SIG-M5 treated with dmso at 0.1 percent for 504 hours (cell line): ENCODE results near the gene COA7.
"Not testable (repeated sequence)": the region's sequence is repeated elsewhere in the genome, so short reads cannot be mapped to it uniquely, and the experiment has no call there.

ENCODE experiments used
- DNase-seq: peaks from one replicate; lab custom pipeline; 2025; ENCODE audit not compliant: unreplicated experiment; lab: John Stamatoyannopoulos, UW

COA7 gene

GRCh38 chr1:52697795-52698674 is at the start of gene COA7:
COA7 (minus strand) TSS chr1:52698347; CDS start chr1:52698326, 21 bp downstream.
- DNase-seq: peak; percentile 63

- DNase-seq: no peak
These were observed 49.3 kb upstream of the COA7 start for GRCh38 chr1:52747450-52747849.

GRCh38 chr1:52746189-52746588 is 48.0 kb upstream of the COA7 start:
- no peak for DNase-seq

GRCh38 chr1:52741259-52741658 is 43.1 kb upstream of the COA7 start:
- no peak for DNase-seq

- no peak for DNase-seq
These were observed 41.7 kb upstream of the COA7 start for GRCh38 chr1:52739699-52740467.

GRCh38 chr1:52738893-52739292 is 40.7 kb upstream of the COA7 start:
- DNase-seq: no peak

- no peak for DNase-seq
These were observed 40.0 kb upstream of the COA7 start for GRCh38 chr1:52738148-52738547.

- not testable (repeated sequence) for DNase-seq
These were observed 37.2 kb upstream of the COA7 start for GRCh38 chr1:52735371-52735770.

GRCh38 chr1:52733368-52733767 is 35.2 kb upstream of the COA7 start:
- no peak for DNase-seq

GRCh38 chr1:52727956-52728656 is 30.0 kb upstream of the COA7 start:
- DNase-seq: no peak

GRCh38 chr1:52727114-52727586 is 29.0 kb upstream of the COA7 start:
- DNase-seq: peak; percentile 24

- DNase-seq: peak; percentile 75
These were observed 28.3 kb upstream of the COA7 start, which contains the start of gene ZYG11B for GRCh38 chr1:52726265-52727113. ZYG11B (plus strand) TSS chr1:52726453; CDS start chr1:52726654, 201 bp downstream.

GRCh38 chr1:52725903-52726264 is 27.7 kb upstream of the COA7 start:
- no peak for DNase-seq

GRCh38 chr1:52723260-52723659 is 25.1 kb upstream of the COA7 start:
- DNase-seq: no peak

GRCh38 chr1:52715296-52715695 is 17.1 kb upstream of the COA7 start:
- DNase-seq: not testable (repeated sequence)

- DNase-seq: no peak
These were observed 15.4 kb upstream of the COA7 start for GRCh38 chr1:52713590-52713989.

GRCh38 chr1:52709016-52709415 is 10.9 kb upstream of the COA7 start:
- no peak for DNase-seq

GRCh38 chr1:52707927-52708655 is 9.9 kb upstream of the COA7 start:
- no peak for DNase-seq
